VCaP (cell line): ENCODE results near the gene WDR1.

Experiments used
- H3K27ac ChIP-seq: fragments of 450-650 bp; 2 replicates; pipeline ENCODE4 v1.5.1; 2017
- TF ChIP-seq, protein P1 (sequence below): fragments of 450-650 bp; conservative IDR thresholded peaks from 2 replicates; pipeline ENCODE4 v1.5.1; 2017; ENCODE audit warnings: mild to moderate bottlenecking, moderate library complexity

The WDR1 gene

DNA sequence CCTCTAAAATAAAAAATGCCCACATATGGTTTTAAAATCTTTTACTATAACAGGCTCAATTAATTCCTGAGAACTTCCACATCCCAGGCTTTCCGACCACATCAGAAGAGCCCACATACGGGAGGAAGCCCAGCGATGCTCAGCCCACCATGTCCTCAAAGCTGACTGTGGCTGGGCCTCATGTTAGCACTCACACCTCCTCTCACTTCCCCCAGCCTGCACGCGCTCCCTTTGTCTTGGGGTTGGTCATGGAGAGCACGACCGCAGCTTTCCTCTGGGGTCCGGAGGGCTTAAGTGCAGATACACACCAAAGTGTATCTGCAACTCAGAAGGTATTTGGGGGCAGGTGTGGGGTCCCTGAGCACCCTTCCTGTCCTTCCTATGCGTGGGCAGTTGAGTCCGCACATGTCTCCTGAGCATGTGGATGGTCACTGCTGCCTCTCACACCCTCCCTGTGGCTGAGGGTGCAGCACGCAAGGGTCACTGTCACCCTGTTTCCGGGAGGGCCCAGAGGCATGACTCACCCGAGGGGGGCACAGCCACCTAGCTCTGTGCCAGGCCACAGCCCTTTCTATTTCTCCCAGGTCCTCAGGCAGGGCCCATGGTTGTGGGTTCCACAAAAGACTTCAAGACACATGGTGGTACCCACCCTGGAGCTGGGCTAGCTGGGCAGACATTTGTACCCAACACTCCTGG is 21.2 kb downstream of the WDR1 start:
- H3K27ac ChIP-seq: no peak overlapping the region
- TF ChIP-seq, protein P1, sequence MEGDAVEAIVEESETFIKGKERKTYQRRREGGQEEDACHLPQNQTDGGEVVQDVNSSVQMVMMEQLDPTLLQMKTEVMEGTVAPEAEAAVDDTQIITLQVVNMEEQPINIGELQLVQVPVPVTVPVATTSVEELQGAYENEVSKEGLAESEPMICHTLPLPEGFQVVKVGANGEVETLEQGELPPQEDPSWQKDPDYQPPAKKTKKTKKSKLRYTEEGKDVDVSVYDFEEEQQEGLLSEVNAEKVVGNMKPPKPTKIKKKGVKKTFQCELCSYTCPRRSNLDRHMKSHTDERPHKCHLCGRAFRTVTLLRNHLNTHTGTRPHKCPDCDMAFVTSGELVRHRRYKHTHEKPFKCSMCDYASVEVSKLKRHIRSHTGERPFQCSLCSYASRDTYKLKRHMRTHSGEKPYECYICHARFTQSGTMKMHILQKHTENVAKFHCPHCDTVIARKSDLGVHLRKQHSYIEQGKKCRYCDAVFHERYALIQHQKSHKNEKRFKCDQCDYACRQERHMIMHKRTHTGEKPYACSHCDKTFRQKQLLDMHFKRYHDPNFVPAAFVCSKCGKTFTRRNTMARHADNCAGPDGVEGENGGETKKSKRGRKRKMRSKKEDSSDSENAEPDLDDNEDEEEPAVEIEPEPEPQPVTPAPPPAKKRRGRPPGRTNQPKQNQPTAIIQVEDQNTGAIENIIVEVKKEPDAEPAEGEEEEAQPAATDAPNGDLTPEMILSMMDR: no peak

DNA sequence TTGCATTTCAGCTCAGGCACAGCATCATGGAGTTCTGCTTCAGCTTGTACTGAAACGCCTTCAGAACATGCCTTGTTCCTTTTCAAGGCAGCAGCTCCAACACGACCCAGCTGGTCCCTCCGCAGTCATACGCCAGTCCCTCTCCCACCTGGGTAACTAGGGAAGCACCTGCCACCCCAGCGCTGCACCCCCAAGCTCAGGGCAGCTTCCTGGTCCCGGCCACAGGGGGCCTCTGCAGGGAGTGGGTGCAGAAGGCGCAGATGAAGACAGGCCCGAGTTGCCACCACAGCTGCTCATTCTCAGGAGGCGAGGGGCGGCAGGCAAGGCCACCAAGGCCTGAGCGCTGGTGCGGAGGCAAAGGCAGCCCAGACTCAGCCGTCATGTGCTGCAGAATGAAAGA is 21.8 kb downstream of the WDR1 start:
- H3K27ac ChIP-seq: no peak overlapping the region

DNA sequence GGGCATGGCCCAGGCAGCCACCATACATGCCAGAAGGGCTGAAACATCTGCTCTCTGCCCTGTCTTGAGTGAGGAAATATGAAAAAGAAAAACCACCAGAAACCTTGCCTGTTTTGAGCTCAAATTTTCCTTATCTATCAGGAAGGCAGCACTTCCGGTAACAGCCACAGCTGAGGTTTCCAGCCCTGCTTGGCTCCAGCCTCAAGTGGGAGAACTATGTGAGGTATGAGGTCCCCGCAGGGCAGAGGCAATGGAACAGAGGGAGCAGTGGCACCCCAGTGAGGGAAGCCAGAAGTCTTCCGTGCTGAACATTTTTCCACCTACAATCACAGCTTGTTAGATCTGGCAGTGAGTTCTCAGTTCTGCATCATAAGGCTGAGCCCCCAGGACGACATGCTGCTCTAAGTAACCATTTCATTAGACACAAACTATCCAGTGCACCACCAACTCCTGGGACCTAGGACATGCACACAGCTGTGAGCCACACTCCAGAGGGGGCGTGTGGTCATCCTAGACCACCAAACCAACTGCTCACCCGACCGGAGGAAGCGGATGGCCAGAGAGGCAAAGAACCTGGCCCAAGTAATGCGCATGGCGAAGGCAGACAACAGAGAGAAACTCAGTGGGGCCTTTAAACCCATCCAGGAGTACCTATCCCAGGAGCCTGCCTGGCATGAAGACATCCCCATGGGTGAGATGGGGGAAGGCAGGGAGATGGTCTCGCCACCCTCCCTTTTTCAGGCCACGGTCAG is 22.6 kb downstream of the WDR1 start:
- TF ChIP-seq, protein P1: no peak
- H3K27ac ChIP-seq: no peak overlapping the region

More for the DNA sequence above, 21.8 kb downstream of the WDR1 start:
- TF ChIP-seq, protein P1: no peak

DNA sequence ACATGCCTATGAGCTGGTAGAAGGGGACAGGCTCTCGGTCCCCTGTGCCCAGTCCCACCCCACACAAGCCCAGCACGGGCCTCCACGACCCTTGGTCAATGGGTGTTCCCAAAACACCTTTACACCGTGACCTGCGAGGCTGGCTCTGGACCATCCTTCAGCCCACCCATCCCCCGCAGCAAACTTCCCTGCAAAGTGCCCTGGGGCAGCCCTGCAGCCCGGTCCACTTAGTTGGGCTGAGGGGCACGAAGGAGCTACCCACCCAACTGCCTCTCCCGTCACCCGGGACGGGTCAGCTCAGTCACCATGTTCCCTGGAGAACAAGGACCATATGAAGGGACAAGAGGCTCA is 23.4 kb downstream of the WDR1 start:
- no peak overlapping the region for H3K27ac ChIP-seq
- TF ChIP-seq, protein P1: no peak

DNA sequence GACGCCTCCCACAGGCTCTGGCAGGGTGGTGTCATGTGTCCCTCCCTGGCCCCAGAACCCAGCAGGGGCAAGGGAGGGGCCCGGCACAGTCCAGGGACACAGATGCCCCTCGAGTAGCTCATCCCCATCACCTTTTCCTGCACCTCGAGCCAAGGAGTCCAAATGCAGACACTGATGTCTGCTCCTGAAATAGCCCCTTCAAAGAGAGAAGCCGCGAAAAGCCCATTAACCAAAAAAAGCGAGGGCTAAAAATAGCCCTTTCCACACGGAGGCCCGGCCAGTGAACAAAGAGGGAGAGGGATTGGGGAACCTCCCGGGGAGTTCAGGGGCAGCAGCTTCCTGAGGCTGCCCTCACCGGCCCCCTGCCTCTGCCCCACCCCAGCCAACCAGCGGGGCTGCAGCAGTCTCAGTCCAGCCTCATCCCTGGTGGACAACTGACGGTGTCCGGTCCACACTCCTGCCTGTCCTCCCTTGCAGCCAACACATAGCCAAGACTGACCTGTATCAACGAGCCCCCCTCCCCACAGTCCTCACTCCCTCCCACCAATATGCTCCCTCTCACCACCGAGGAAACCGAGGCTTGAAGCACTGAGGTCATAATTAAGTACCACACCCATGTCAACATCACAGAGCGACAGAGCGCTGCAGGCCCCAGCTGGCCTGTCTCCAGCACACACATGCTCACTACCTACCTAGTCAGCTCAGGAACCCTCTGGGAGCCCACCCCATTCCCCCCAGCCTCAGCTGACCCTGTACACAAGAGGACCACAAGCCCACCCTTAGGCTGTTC is 23.9 kb downstream of the WDR1 start:
- TF ChIP-seq, protein P1: no peak
- no peak overlapping the region for H3K27ac ChIP-seq

DNA sequence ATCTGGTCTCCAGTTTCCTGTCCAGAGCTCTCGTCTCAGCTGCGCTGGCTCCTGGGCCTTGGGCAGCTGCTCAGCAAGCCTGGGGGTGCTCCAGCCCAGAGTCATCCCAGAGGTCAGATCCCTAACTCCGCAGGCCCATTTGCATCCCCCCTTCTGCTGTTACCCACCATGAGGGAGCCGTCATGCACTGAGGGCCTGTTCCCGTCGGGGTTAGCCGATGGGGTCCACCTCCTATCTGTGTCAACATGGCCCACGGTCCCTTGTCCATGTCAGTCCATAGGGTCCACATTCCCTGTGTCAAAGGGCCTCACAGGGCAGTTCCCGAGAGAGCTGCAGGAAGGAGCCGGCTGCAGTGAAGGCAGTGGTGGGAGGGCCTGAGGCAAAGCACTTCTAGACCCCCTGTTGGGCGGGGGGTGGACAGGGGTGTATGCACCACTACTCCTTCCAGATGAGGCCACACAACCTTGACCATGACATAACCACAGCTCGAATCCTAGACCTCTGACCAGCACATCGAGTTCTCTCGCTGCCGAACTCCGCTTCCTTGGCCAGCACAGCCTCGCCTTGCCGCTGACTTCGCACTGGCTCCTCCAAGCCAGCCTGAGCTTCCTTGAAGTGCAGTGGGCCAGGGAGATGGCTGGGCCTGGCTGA is 24.9 kb downstream of the WDR1 start:
- TF ChIP-seq, protein P1: no peak
- H3K27ac ChIP-seq: no peak overlapping the region
